ENCODE measurements around the gene PLD4. TPM values are rescaled to one million over a fixed set of nuclear protein-coding genes. Genes with fewer than 3 reads are reported as not detected.

Gene PLD4
- total RNA-seq, 1 experiment from 2014 or later = not detected

DNA sequence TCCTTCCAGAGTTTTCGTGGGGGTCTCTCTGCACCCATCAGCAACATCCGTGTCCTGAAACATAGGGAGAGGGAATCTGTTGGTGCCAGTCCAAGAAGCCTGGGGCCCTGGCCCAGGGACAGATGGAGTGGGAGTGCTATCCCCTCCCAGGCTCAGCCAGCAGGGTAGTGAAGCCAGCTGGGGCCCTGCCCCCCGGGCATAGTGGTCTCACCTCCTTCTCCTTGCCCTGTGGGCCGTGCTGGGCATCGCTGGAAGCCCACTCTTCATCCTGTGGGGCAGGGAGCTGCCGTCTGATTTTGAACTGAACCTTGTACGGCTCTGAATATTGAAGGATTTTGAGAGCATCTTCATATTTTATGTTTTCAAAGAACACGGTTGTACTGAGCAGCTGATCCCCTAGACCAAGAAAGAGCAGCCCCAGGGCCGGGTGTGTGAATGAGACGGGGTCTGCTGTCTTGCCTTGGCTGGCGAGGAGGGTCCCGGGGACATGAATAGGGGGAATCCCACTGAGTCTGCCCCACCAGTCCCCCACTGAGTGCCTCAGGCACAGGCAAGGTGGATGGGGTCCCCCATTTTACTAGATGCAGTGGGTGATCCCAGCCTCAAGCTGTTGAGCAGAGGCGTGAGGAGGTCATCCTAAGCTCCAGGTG is 30.2 kb downstream of the PLD4 start:
- no peak for DNase-seq (ENCODE audit: low spot score)

DNA sequence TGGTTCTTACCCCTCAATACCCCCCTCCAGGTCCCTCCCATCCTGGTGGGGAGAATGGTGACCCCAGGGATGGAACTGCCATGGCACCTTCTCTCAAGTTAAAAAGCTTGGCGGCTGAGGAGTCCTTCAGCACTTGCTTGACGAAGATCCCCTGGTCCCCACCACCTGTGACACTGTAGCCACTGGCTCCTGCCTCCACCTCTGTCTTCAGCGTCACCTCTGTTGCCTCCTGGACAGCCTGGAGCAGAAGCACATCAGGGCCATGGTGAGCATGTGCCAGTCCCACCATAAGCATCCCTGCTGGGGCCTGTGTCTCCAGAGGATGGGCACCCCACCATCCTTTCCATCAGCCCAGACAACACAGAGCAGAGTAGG is 30.7 kb downstream of the PLD4 start:
- DNase-seq (ENCODE audit: low spot score) = no peak

GRCh38 chr14:104956290-104956890 is 31.7 kb downstream of the PLD4 start:
- DNase-seq (ENCODE audit: low spot score) = no peak

DNA sequence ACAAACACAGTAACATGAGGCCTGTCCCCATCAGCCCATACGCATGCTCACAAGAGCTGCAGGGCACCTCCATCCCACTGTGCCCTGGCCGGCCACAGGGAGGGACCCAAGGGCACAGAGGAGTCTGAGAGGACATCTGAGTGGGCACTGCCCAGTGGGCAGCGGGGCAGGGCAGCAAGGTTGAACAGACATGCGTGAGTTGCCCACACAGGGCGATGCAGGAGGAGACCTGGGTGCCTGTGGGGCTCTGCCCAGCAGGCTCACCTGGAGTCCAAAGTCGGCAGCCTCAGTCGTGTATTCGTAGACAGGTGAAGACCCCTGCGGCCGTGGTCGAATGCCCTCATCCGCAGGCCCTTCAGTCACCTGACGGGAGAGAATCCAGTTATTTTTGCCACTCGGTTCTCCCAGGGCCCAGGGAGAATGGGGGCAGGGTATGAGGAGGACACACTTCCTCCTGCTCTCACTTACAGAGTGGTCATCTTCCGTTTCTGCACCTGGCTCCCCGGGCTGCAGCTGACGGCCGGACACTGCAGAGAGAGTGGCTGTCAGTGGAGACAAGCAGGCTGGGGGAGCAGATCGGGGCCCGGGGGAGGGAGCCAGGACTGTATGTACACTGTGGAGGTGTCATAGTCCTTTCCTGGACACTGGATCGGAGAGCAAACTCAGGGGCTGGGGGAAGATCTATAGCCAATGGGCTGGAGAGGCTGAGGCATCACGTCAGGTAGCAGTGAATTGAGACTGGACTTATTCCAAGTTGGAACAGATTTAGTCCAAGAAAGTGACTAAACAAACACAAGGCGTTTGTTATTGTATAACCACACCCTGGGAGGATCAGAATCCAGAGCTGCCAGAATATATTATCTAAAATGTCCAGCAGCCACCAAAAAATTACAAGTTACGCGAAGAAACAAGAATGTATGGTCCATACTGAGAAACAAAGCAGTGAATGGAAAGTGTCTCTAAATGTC is 32.8 kb downstream of the PLD4 start:
- DNase-seq (ENCODE audit: low spot score) = no peak

DNA sequence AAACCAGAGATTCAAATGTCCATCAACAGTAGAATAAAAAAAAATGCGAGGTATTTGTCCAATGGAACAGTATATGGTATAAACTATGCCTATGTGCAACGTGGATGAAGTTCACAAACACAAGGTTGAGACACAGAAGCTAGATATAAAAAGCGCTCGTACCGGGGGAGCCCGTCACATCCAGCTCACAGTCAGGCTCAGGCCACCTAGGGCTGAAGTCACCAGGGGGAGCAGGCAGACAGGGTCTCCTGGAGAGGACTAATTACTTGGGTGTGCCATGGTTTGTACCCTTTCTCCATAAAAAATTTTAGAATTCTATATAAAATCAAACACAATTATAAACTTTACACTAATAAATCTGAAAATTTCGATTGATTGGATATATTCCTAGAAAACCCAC is 39.9 kb downstream of the PLD4 start:
- DNase-seq (ENCODE audit: low spot score) = no peak

DNA sequence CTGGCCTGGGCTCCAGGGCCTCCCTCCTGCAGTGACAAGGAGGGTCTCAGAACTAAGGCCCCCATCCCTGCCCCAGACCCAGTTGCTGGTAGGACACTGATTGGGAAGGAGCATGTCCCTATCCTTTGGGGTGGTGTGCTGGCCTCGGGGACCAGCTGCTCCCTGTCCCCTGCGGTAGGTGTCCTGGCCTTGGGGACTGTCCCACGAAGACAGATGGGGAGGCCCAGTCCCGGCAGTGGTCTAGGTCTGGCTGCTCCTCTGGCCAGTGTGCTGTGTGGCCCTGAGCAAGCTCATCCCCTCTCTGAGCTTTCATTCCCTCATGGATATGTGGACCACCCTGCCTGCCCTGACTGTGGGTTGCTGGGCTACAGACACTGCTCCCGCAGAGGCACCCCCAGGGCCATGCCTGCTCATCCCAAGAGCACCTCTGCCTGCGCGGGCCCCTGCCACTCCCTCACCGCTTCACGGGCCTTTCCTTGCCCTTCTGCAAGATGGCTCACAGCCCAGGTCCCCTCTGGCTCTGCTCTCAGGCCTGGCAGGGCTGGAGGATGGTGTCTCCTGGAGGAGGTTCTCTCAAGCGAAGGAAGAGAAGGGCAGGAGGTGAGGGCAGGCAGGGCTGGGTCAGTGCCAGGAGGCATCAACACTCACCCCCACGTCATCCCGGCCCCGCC is 41.0 kb downstream of the PLD4 start:
- no peak for DNase-seq (ENCODE audit: low spot score)

DNA sequence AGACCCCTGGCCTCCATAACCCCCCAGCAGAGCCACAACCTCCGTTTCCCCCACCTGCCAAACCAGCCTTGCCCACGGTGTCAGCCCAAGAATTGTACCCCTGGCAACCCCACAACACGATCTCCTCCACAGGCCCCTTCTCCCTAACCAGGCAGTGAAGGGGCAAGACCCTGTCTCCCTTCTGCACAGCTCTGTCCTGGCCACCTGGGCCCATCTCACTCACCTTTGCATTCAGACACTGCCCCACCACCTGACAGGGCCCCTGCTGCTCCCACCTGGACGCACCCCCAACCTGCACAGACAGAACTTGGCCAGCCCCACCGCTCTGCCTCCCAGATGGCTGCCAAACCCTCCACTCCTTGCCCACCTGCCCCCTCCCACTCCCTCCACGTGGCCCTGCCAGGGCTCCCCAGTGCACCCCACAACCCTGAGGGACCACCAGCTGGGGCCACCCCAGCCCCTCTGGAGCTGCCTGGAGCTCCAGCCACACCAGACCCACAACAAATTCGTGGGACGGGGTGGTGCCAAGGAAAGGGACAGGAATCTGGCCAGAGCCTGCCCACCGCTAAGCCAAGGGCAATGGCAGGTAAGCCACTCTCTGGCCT is 41.7 kb downstream of the PLD4 start:
- no peak for DNase-seq (ENCODE audit: low spot score)

DNA sequence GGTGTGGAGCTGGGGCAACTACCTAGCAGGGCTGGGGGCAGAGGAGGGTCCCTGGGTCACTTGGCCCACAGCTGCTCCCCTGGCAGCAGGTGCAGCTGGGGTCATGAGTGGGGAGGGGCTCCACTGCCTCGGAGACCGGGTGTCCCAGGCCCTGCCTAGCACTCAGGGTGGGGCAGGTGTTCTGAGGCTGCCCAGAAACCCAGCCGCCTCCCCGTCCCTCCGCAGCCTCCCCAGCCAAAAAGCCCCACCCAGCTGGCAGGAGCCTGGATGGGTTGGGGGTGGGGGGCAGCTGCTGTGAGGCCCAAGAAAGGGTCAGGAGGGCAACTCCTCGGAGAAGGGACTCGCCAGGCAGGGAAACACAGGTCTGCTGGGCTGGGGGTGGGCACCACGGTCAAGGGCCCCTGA is 42.3 kb downstream of the PLD4 start:
- no peak for DNase-seq (ENCODE audit: low spot score)

GRCh38 chr14:104967386-104968152 is 42.9 kb downstream of the PLD4 start:
- no peak for DNase-seq (ENCODE audit: low spot score)

GRCh38 chr14:104968153-104968527 is 43.5 kb downstream of the PLD4 start:
- DNase-seq (ENCODE audit: low spot score) = no peak

GRCh38 chr14:104968541-104969401 is 44.1 kb downstream of the PLD4 start:
- DNase-seq (ENCODE audit: low spot score) = peak; percentile 51

DNA sequence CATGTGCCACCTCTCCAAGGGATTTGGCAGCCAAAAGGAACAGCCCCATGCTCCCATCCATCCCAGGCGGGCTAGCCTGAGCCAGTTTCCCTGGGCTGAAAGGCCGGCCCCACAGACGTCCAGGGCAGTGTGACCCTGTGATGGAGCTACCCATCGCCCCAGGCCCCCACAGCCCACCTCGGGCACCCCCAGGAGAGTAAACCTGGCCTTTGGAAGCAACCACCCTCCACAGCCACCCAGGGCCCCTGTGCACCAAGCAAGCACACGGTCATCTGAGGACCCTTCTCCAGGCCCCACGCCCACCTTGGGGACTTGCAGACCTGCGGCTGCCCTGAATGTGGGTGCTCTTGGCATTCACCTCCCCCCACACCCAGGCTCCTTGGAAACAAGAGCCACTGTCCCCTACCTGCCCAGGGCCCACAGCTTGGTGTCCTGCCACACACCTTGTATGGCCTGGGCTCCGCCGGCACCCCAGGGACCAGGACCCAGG is 45.1 kb downstream of the PLD4 start:
- no peak for DNase-seq (ENCODE audit: low spot score)

DNA sequence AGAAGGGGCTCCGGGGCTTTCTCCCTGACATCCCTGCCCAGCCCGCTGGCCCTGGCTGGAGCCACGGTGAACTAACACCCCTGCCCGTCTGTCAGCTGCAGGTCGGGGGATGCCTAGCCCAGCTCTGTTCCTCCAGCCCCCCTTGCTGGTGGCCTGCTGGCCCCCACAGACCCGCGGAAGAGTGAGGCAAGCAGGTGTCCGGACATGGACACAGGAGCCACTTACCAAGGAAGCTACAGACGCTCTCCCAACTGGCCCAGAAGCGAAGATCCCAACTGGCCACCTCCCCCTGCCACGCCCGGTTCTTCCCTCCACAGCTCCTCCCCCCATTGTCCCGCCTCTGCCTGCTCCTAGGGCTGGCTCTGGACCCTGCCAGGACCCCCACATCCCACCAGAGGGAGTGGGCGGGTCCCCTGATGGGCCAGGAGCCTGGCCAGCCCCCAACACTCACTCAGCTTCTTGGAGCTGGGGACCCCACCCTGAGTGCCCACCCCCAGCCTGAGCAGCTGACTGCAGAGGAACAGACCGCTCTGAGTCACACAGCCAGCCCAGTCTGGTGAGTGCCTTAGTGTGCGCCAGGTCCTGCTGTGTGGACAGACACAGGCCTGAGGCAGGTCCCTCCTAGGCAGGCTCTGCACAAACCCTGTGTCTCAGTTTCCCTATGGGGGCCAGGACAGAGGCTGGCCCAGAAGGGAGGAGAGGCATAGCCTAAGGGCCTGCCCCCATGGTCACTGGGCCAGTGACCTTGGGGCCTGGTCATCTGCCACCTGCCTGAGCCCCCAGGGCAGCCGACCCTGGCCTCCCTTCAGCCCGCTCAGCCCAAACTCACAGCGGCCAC is 45.8 kb downstream of the PLD4 start:
- DNase-seq (ENCODE audit: low spot score) = no peak

GRCh38 chr14:104971447-104972240 is 47.0 kb downstream of the PLD4 start:
- DNase-seq (ENCODE audit: low spot score) = no peak

DNA sequence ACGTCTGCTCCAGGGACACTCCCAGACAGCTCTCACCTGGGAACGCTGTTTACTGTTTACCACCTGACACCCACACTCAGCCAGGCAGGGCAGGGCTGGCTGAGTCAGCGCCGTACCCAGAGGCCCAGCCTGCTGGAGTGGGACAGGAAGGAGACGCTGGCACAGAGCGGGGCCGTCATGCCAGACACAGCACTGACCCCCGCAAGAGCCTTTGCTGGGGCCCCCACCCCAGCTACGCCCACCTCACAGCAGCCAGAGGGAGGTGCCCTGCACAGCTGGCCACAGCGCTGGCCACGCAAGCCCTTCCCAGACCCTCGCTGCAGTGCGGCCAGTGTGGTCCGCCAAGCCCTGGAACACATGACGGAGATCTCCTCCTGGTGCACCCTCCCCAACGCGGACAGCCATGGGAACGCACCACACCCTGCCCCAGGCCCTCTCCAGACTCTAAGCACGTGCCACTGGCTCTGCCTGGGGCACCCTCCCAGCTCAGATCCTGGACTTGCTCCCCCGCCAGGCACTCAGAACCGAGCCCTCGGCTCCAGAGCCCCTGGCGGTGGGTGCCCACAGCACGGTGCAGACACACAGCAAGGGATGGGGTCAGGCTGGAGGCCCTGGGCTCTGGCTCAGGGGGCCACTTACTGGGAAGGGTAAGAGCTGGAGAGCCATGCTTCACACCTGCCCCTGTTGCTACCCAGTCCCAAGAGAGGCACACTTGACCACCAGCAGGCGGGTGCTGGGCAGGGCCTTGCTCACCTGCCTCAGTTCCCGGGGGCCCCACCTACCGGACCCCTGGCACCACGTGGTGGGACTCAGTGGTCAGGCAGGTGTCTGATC is 47.8 kb downstream of the PLD4 start:
- peak; percentile 88 for DNase-seq (ENCODE audit: low spot score)

DNA sequence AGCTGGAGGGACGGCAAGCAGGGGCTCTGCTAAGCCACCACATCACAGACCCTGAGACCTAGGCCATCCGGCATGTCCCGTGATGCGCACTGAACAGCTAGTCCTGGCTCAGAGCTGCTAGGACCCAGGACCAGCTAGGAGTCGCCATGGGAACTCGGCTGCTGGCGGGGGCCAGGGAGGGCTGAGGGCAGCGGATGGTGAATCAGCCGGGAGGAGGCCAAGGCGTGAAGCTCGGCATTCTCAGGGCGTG is 48.4 kb downstream of the PLD4 start:
- peak; percentile 89 for DNase-seq (ENCODE audit: low spot score)

DNA sequence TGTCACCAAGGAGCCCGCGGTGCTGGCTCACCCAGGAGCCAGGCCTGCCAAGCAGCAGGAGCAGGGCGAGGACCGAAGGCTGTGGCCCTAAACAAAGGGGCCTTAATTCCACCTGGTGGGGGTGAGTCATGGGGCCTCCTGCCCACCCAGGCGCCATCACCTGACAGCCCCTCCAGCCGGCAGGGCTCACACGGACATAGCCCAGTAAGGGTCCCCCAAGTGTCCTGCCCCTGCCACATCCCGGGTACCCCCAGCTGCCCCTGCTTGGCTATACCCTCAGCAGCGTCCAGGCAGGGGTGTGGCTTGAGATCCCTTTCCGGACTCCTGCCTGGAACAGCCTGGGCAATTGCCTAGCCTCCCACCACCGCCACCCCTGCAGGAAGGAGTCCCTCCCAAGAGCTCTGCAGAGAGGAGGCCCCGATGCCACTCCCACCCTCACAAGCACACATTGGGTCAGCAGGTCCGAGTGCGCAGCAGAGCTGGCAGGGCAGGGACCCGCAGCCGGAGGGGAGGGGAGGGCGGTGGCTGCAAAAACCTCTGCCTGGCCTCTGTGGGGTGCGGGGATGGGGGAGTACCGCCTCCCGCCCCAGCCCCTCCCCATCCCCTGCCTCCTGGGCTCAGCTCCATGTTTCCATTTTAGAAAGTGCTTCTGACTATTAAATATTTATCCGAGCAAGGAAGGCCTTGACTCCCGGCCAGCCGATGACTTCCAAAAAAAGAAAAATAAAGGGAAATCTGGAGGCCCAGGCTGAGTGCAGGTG is 48.9 kb downstream of the PLD4 start:
- DNase-seq (ENCODE audit: low spot score) = no peak
